ENCODE results near the gene CD81.
"Not testable (repeated sequence)": the region's sequence is repeated elsewhere in the genome, so short reads cannot be mapped to it uniquely, and the experiment has no call there.

Gene CD81

GRCh38 chr11:2357651-2358050 lies 19.5 kb upstream of the CD81 start:
- not testable (repeated sequence) for DNase-seq

DNA sequence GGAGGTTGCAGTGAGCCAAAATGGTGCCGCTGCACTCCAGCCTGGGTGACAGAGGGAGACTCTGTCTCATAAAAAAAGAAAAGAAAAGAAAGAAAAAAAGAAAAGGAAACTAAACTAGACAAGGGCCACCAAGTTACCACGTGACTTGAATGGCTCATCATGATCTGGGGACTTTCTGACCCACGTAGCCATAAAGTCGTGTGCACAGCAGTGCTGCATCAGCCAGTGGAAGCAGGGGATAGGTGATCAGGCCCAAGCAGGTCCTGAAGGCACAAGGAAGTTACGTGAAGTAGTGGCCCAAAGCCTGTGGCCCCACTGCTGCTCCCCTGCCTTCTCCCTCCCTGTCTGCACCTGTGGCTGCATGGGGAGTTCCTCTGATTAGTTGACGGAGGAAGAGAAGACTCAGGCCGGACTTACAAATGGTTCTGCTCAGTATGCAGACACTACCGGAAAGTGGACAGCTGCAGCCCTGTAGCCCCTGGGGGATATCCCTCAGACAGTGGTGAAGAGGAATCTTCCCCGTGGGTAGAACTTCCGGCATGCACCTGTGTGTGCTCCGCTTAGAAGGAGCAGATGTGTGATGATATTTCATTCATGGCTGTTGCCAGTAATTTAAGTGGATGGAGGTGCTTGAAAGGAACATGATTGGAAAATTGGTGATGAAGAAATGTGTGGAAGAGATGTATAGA lies 18.2 kb upstream of the CD81 start:
- DNase-seq = no peak

DNA sequence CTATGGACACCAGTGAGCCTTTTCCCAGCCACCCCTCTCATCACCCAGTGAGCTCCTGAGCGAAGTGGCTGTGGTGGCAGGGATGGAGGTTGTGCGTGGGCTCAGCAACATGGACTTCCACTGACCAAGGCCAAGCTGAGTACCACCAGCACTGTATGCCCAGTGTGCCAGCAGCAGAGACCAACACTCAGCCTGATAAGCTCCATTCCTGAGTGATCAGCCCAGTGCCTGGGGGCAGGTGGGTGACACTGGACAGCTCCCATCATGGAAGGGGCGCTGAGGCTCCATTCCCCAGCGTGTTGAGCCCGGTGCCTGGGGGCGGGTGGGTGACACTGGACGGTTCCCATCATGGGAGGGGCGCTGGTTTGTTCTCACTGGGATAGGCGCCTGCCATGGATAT lies 17.6 kb upstream of the CD81 start:
- no peak for DNase-seq

GRCh38 chr11:2360081-2360642 lies 16.9 kb upstream of the CD81 start:
- DNase-seq = no peak

GRCh38 chr11:2361565-2361964 lies 15.5 kb upstream of the CD81 start:
- DNase-seq = no peak

DNA sequence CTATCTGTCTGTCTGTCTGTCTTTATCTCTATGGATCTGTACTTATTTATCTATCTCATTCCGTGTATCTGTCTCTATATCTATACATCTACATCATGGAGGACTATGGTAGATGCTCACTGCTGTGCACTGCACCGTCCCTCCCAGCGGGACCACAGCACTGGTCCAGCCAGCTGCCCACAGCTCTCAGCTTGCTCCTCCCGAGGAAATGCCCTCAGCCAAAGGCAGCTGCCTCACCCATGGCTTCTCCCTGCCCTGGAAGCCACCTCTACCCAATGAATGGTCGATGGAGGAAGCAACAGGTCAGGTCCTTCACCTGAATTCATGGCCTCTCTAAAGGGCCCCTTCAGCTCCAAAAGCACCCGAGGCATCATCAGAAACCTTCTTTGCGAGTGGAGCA lies 14.7 kb upstream of the CD81 start:
- DNase-seq = no peak

DNA sequence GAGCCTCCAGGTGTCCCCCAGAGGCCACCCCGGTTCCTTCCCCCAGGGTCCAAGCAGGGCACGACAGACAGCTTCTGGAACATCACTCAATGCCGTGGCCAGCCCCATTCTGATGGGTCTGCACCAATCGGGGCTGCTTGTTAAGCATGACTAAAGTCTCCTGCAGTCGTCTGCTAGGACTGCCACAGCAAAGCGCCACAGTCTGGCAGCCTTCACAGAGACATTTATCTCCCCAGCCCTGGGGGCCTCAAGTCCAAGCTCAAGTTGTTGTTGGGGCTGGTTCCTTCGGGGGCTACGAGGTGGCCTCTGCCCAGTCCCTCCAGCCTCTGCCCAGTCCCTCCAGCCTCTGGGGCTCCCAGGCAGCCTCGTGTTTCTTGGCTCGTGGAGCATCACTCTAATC lies 14.0 kb upstream of the CD81 start:
- DNase-seq = no peak

- no peak for DNase-seq
These were observed 13.3 kb upstream of the CD81 start for GRCh38 chr11:2363577-2364370.

DNA sequence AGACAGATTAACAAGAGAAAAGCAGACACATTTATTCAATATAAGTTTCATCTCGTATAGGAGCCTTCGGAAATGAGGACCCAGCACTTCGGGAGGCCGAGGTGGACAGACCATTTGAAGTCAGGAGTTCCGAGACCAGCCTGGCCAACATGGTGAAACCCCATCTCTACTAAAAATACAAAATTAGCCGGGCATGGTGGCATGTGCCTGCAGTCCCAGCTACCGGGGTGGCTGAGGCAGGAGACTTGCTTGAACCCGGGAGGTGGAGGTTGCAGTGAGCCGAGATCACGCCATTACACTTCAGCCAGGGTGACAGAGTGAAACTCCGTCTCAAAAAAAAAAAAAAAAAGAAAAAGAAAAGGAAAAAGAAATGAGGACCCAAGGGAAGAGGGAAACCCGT lies 12.7 kb upstream of the CD81 start:
- not testable (repeated sequence) for DNase-seq

DNA sequence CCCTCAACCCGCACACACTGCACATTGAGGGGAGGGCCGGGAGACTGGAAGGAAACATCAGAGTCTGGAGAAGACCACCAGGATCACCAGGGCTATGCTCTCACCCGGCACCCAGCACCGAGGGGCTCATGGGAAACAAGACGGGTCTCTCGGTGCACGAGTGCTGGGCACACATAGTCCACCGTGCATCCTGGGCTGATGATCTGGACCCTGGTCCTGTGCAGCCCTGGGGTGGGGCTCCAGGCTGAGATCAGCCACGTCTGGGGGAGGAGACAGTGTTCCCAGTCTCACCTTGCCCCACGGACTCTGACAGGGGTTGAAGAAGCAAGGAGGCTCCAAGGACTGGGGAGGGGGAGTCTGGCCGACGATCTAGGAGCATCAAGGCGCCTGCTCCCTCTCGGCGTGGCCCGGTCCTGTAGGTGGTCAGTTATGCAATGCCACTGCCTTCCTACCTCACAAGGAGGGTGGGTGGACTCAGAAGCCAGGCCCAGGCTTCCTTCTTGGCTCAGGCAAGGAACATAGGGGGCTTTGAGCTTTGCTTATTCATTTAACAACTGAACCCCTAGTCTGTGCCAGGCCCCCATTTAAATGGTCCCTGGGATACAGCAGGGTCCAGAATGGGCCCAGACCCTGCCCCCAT lies 11.4 kb upstream of the CD81 start:
- DNase-seq = no peak

- no peak for DNase-seq
These were observed 10.8 kb upstream of the CD81 start for GRCh38 chr11:2366276-2366675.

DNA sequence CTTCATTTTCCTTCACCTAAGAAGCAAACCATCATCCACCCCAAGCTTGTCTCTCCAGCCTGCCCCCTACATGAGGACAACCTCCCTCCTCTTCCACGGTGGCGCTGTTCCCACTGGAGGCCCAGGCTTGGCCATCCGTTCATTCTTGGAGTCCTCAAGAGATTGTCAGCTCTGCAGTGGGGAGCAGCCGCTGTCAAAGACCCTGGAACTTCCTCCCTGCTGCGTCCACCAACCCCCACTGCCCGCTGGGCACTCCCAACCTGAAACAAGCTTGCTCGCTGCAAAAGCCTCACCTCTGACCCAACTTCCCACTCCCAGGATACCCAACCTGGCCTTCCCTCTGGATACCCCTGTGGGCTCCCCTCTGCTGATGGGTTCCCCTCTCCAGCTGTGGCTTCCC lies 10.4 kb upstream of the CD81 start:
- DNase-seq = no peak

DNA sequence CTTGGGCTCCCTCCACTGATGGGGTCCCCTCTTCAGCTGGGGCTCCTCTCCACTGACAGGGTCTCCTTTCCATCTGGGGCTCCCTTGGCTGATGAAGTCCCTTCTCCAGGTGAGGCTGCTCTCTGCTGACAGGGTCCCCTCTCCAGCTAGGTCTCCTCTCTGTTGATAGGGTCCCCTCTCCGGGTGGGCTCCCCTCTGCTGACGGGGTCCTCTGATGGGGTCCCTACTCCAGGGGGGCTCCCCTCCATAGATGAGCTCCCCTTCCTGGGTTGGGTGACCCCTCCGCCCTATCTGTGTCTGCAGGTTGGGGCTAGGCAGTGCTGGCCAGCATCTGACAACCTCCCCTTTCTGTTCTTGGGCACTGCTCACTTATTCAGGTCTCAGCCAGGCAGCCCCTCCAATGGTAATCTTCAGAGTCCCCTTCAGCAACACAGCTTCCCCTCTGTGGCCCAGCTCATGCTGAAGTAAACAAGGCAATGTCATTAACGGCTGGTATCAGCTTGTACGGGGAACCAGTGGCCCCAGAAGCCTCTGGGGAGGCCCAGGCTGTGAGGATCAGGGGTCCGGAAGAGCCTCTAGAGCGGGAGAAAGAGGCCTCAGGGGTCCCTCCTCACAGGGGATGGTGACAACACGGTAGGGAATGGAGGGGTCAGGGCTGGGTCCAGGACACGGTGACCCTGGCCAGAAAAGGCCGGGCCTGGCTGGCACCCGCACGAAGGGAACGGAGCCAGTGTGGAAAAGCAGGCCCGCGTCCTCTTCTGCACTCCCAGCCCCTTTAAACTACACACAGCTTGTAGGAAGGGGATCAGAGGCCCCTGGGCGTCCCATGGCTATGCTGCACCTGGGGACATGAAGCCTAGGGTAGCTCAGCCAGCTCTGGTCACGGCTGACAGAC lies 9.6 kb upstream of the CD81 start:
- DNase-seq = no peak

- no peak for DNase-seq
These were observed 8.8 kb upstream of the CD81 start for GRCh38 chr11:2368178-2368850.

DNA sequence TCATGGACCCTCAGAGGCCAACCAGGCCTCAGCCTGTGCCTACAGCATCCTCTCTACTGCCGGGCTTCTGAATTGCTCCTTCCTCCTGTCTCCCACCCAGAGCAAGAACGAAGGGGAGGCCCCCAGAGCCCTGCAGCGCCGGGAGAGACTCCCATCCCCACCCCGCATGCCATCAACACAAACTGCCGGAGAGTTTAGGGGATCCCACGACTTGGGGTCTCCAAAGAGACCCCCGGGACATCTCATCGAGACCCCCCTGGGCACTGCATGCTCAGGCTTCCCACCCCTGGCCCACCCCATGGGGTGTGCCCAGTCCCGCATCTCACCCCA lies 8.3 kb upstream of the CD81 start:
- DNase-seq = no peak

DNA sequence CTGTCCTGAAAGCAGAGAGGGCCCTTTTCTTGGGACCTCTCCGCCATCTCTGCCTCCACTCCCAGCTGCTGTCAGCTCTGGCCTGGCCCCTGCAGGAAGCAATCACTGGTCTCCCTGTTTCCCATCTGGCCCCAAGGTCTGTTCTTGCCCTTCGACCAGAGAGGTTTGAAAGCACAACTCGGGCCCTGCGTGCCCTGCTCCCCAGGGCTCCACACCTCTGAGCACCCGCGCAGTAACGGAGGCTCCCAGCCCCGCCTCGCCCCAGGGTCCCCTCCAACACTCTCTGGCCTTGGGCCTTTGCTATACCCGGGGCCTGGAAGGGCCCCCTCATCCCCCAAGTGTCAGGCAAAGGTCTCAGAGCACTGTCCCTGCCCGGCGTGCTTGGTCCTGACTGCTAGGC lies 7.8 kb upstream of the CD81 start:
- DNase-seq = no peak

GRCh38 chr11:2369896-2370295 lies 7.2 kb upstream of the CD81 start:
- DNase-seq = no peak

DNA sequence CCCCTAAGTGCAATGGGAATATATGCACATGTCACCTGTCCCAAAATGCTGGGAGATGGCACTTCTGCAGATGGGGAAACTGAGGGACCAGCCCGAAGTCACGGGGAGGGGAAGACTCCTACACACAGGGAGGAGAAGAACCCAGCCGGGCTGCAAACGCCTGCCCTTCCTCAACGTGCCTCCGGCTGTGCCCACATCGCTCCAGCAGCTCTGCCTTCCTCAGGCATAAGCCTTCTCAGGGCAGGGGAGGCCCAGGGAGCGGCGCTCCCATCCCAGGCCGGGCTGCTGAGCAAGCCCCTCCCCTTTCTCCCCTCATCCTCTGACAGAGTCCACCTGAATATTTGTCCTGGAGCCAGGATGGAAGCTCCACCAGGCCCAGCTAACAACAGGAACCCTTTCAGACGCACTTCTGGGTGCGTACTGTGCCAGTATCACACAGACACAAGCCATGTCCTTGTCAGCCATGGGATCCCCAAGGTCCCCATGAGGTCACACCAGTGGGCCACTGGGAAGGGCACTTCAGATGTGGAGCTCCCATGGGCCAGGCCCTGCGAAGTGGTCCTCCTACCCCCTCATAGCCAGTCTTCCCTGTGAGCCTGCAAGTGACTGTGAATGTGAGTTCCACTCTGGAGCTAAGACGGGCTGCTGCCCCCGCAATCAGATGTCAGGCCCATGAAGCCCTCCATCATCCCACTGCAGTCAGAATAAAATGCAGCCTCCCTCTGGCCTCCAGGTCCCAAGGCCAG lies 2.5 kb upstream of the CD81 start:
- DNase-seq = no peak

DNA sequence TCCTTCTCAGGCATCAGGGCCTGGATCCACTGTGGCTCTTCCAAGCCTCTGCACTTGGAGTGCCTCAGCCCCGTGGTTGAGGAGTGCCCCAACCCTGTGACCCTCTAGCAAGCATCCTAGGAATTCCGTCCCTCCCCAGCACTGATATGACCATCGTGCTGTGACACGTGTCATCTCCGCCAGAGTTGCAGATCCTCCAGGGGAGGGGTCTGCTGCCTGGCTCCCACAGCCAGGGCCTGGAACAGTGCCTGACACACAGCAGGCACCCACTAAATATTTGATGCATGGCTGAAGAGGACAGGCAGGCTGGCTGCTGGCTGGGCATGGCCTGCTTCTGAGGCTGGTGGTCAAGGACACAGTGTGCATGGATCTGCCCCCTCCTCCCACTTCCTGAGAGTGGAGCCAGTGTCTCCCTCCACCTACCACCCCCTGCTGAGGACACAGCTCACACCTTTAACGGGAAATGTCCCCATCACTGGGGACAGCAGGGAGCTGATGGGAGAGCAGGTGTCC lies 1.7 kb upstream of the CD81 start:
- no peak for DNase-seq

DNA sequence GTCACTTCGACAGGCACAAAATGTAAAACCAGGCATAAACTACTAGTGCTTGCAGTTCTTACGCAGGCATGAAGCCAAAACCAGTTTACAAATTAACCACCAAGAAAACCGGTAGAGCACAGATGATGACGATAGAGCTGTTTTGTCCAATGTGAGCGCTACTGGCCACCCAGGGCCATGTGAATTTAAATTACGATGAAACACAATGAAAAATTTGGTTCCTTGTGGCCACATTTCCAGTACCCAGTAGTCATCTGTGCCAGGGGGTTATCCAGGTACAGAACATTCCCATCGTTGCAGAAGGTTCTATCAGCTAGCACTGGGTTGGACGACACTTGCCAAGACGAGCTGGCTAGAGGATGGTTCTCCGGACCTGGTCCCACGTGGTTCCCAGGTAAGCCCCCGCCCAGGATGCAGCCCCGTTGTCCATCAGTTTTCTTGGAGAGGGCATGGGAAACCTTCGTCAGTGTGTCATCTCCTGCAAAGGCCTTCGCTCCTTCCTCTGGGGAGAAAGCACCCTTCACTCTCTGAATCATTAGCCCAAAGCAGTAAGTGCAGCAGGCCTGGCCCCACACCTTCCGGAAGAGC lies 1.1 kb upstream of the CD81 start:
- no peak for DNase-seq
